Esophagus muscularis mucosa (tissue), 3 donors: ENCODE results near the gene SFN.

Experiments
- POLR2A ChIP-seq: fragments of 450-650 bp; IDR thresholded peaks from one replicate; pipeline ENCODE4 v1.6.1; 2017; ENCODE audit warnings: antibody characterized with exemption, moderate library complexity, mild to moderate bottlenecking, low read depth
- POLR2AphosphoS5 ChIP-seq, 2 donors: sonication (generic); formaldehyde crosslinking; IDR thresholded peaks; one replicate each; pipeline ENCODE4 v1.6.1; 2017; ENCODE audit warnings: antibody characterized with exemption in 2 of 2
- TF ChIP-seq, protein P1 (sequence below), 3 experiments: fragments of 200-600 bp in 2 of 3; fragments of 450-650 bp in 1 of 3; sonication (generic) in 2 of 3; IDR thresholded peaks; one replicate each; pipeline ENCODE4 v1.5.1; 2017 to 2019; ENCODE audit warnings: antibody characterized with exemption in 3 of 3, mild to moderate bottlenecking in 2 of 3, moderate library complexity in 1 of 3

DNA sequence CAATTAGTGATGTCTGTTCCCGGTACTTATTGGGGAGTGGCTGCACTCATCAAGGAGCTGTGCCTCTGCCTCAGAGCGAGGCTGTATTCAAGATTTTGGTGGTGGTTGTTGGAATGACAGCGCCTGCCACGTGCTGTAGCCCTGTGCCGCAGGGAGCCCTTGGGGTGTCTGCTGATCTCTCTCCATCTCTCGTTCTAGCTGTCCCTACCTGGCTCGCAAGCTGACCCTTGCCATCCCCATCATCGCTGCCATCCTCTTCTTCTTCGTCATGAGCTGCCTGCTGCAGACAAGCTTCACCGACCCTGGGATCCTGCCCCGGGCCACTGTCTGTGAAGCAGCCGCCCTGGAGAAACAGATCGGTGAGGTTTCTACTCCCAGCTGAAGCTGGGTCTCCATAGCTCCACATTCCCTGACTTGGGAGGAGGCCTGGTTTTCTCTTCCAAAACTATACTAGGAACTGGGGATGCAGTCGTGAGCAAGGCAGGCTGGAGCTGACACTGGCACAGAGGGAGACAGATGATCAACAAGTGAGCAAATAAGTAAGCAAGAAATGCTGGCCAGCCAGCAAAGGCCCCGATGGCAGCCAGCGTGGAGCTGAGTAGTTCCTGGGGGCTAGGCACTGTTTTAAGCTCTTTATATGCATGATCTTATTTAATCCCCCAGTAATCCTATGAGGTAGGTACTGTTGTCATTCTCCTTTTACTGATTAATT, 30.5 kb upstream of the SFN start:
- TF ChIP-seq, protein P1, sequence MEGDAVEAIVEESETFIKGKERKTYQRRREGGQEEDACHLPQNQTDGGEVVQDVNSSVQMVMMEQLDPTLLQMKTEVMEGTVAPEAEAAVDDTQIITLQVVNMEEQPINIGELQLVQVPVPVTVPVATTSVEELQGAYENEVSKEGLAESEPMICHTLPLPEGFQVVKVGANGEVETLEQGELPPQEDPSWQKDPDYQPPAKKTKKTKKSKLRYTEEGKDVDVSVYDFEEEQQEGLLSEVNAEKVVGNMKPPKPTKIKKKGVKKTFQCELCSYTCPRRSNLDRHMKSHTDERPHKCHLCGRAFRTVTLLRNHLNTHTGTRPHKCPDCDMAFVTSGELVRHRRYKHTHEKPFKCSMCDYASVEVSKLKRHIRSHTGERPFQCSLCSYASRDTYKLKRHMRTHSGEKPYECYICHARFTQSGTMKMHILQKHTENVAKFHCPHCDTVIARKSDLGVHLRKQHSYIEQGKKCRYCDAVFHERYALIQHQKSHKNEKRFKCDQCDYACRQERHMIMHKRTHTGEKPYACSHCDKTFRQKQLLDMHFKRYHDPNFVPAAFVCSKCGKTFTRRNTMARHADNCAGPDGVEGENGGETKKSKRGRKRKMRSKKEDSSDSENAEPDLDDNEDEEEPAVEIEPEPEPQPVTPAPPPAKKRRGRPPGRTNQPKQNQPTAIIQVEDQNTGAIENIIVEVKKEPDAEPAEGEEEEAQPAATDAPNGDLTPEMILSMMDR (IDR thresholded peaks at IDR 0.05) = no peak
- TF ChIP-seq POLR2A (no peak), POLR2AphosphoS5 (IDR thresholded peaks at IDR 0.05) (no peak)
